Liver (tissue), 9 donors: ENCODE measurements around the gene ADK. TPM values are rescaled to one million over a fixed set of nuclear protein-coding genes. Genes with fewer than 3 reads are reported as not detected.

Experiments used
- DNase-seq: peaks from one replicate; pipeline ENCODE4 v3.0.0-alpha.2; 2017; ENCODE audit warnings: low spot score
- H3K27ac ChIP-seq, 2 donors: one replicate each; pipeline ENCODE4 v1.7.0; 2013; ENCODE audit warnings: inconsistent platforms in 2 of 2, low read length in 2 of 2, control low read depth in 1 of 2, low read depth in 1 of 2, mild to moderate bottlenecking in 1 of 2
- H3K27me3 ChIP-seq, 4 donors: one replicate each; pipeline versions ENCODE4 v1.6.1 to v1.7.0; 2013; ENCODE audit warnings: low read length in 3 of 4, inconsistent platforms in 1 of 4, mild to moderate bottlenecking in 1 of 4, moderate library complexity in 1 of 4; ENCODE audit not compliant: control insufficient read depth in 4 of 4, insufficient read depth in 4 of 4
- H3K36me3 ChIP-seq, 4 donors: one replicate each; pipeline versions ENCODE4 v1.6.1 to v1.7.0; 2013; ENCODE audit warnings: low read length in 3 of 4, mild to moderate bottlenecking in 3 of 4, low read depth in 1 of 4, moderate library complexity in 1 of 4; ENCODE audit not compliant: control insufficient read depth in 4 of 4, insufficient read depth in 3 of 4
- H3K4me1 ChIP-seq, 4 donors: one replicate each; pipeline versions ENCODE4 v1.6.1 to v1.7.0; 2013; ENCODE audit warnings: low read length in 3 of 4, mild to moderate bottlenecking in 3 of 4, moderate library complexity in 1 of 4; ENCODE audit not compliant: control insufficient read depth in 4 of 4, insufficient read depth in 4 of 4
- H3K4me3 ChIP-seq, 3 donors: one replicate each; pipeline versions ENCODE4 v1.6.1 to v1.7.0; 2013; ENCODE audit warnings: low read length in 3 of 3, control low read depth in 1 of 3, low read depth in 1 of 3, mild to moderate bottlenecking in 1 of 3
- H3K9ac ChIP-seq, 2 donors: one replicate each; pipeline ENCODE4 v1.7.0; 2013; ENCODE audit warnings: low read length in 2 of 2, mild to moderate bottlenecking in 2 of 2, moderate library complexity in 2 of 2, control low read depth in 1 of 2, low read depth in 1 of 2
- H3K9me3 ChIP-seq, 4 donors: one replicate each; pipeline versions ENCODE4 v1.6.1 to v1.7.0; 2013; ENCODE audit warnings: low read length in 3 of 4; ENCODE audit not compliant: control insufficient read depth in 4 of 4
- ATF3 ChIP-seq: IDR thresholded peaks from 2 replicates; pipeline ENCODE4 v1.6.1; 2016; ENCODE audit warnings: antibody characterized with exemption
- FOXA1 ChIP-seq: IDR thresholded peaks from 2 replicates; pipeline ENCODE4 v1.6.1; 2016; ENCODE audit warnings: antibody characterized with exemption
- FOXA2 ChIP-seq: IDR thresholded peaks from 2 replicates; pipeline ENCODE4 v1.6.1; 2016; ENCODE audit warnings: antibody characterized with exemption
- GABPA ChIP-seq, 2 donors: IDR thresholded peaks in 1 of 2; conservative IDR thresholded peaks in 1 of 2; 2 replicates each; pipeline ENCODE4 v1.6.1; 2016; ENCODE audit warnings: antibody characterized with exemption in 2 of 2, mild to moderate bottlenecking in 1 of 2, moderate library complexity in 1 of 2
- HNF4G ChIP-seq: IDR thresholded peaks from 2 replicates; pipeline ENCODE4 v1.6.1; 2016; ENCODE audit warnings: antibody characterized with exemption
- JUND ChIP-seq, 2 donors: IDR thresholded peaks; 2 replicates each; pipeline ENCODE4 v1.6.1; 2016; ENCODE audit warnings: antibody characterized with exemption in 2 of 2
- NR2F2 ChIP-seq: IDR thresholded peaks from 2 replicates; pipeline ENCODE4 v1.6.1; 2016; ENCODE audit warnings: antibody characterized with exemption
- RAD21 ChIP-seq, 2 donors: IDR thresholded peaks; 2 replicates each; pipeline ENCODE4 v1.6.1; 2016; ENCODE audit warnings: antibody characterized with exemption in 2 of 2, mild to moderate bottlenecking in 2 of 2
- REST ChIP-seq: IDR thresholded peaks from 2 replicates; pipeline ENCODE4 v1.6.1; 2016; ENCODE audit warnings: antibody characterized with exemption, mild to moderate bottlenecking
- RXRA ChIP-seq, 2 donors: IDR thresholded peaks; 2 replicates each; pipeline ENCODE4 v1.6.1; 2017 to 2018; ENCODE audit warnings: antibody characterized with exemption in 2 of 2, mild to moderate bottlenecking in 1 of 2
- SP1 ChIP-seq: IDR thresholded peaks from 2 replicates; pipeline ENCODE4 v1.6.1; 2018; ENCODE audit warnings: antibody characterized with exemption, mild to moderate bottlenecking
- TAF1 ChIP-seq: conservative IDR thresholded peaks from 2 replicates; pipeline ENCODE4 v1.6.1; 2016; ENCODE audit warnings: antibody characterized with exemption, mild to moderate bottlenecking
- YY1 ChIP-seq: IDR thresholded peaks from 2 replicates; pipeline ENCODE4 v1.6.1; 2016; ENCODE audit warnings: antibody characterized with exemption, mild to moderate bottlenecking
- WGBS: extraction: QIAGEN DNeasy Blood & Tissue Kit; methylation state at CpG from one replicate; pipeline ENCODE4 v1.1.7; 2013; 5-methylcytosine and 5-hydroxymethylcytosine counted together
- polyA plus RNA-seq, 2 donors: library from polyadenylated mRNA; stranded (reverse) in 1 of 2; unstranded in 1 of 2; fragments of 200-250 nt in 1 of 2; fragments of >200 nt in 1 of 2; fragmentation: Nextera tagmentation in 1 of 2; extraction: Ambion mirVana in 1 of 2; gene quantifications; one replicate each; pipeline versions ENCODE4 v1.2.1 to v1.2.3, GENCODE V29; 2013 to 2015
- total RNA-seq, 2 donors: library from RNA; depleted of rRNA; stranded (reverse); fragments of >200 nt; gene quantifications; one replicate each; pipeline ENCODE4 v1.2.3, GENCODE V29; 2014
- TF ChIP-seq, protein P1 (sequence below): IDR thresholded peaks from 2 replicates; pipeline ENCODE4 v1.6.1; 2016; ENCODE audit warnings: antibody characterized with exemption
- TF ChIP-seq, protein P2 (sequence below): fragments of 150-350 bp; IDR thresholded peaks from 2 replicates; pipeline ENCODE4 v1.5.1; 2017; ENCODE audit warnings: improper control_type of control experiment, low read depth, low read length; ENCODE audit not compliant: missing input control
- TF ChIP-seq, protein P3 (sequence below): IDR thresholded peaks from 2 replicates; pipeline ENCODE4 v1.6.1; 2016; ENCODE audit warnings: antibody characterized with exemption
- donor health status: healthy.
- donor health status: healthy.
- donor health status: healthy.
- donor health status: healthy.
- donor health status: healthy.

ADK gene
- total and polyA plus RNA-seq, 4 donors, result 18.0 to 110 (median 65.5) TPM

GRCh38 chr10:74596713-74597112, 445.7 kb downstream of the ADK start:
- H3K27ac ChIP-seq, result no peak overlapping the region
- H3K27me3 ChIP-seq, result no peaks in the 10 kb centered on the region
- DNase-seq, result no peak
- H3K4me3 ChIP-seq, result no peak overlapping the region
- TF ChIP-seq RAD21 (IDR thresholded peaks at IDR 0.05), result no peak
- TF ChIP-seq JUND (IDR thresholded peaks at IDR 0.05), result no peak
- TF ChIP-seq RXRA (IDR thresholded peaks at IDR 0.05), result no peak
- TF ChIP-seq FOXA2, result no peak
- TF ChIP-seq HNF4G, result no peak
- TF ChIP-seq, protein P1, sequence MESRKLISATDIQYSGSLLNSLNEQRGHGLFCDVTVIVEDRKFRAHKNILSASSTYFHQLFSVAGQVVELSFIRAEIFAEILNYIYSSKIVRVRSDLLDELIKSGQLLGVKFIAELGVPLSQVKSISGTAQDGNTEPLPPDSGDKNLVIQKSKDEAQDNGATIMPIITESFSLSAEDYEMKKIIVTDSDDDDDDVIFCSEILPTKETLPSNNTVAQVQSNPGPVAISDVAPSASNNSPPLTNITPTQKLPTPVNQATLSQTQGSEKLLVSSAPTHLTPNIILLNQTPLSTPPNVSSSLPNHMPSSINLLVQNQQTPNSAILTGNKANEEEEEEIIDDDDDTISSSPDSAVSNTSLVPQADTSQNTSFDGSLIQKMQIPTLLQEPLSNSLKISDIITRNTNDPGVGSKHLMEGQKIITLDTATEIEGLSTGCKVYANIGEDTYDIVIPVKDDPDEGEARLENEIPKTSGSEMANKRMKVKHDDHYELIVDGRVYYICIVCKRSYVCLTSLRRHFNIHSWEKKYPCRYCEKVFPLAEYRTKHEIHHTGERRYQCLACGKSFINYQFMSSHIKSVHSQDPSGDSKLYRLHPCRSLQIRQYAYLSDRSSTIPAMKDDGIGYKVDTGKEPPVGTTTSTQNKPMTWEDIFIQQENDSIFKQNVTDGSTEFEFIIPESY, result no peak
- no peak for TF ChIP-seq REST
- TF ChIP-seq ATF3, result no peak
- TF ChIP-seq NR2F2, result no peak
- TF ChIP-seq, protein P2, sequence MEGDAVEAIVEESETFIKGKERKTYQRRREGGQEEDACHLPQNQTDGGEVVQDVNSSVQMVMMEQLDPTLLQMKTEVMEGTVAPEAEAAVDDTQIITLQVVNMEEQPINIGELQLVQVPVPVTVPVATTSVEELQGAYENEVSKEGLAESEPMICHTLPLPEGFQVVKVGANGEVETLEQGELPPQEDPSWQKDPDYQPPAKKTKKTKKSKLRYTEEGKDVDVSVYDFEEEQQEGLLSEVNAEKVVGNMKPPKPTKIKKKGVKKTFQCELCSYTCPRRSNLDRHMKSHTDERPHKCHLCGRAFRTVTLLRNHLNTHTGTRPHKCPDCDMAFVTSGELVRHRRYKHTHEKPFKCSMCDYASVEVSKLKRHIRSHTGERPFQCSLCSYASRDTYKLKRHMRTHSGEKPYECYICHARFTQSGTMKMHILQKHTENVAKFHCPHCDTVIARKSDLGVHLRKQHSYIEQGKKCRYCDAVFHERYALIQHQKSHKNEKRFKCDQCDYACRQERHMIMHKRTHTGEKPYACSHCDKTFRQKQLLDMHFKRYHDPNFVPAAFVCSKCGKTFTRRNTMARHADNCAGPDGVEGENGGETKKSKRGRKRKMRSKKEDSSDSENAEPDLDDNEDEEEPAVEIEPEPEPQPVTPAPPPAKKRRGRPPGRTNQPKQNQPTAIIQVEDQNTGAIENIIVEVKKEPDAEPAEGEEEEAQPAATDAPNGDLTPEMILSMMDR, result no peak
- no peak for TF ChIP-seq FOXA1
- TF ChIP-seq GABPA (IDR thresholded peaks at IDR 0.05 in 1 of 2, conservative IDR thresholded peaks at IDR 0.05 in 1 of 2), result no peak
- no peak for TF ChIP-seq TAF1
- peaks cover 0 to 11% (median 7%) of the 10 kb centered on the region in 4 donors for H3K4me1 ChIP-seq
- no peaks in the 10 kb centered on the region for H3K36me3 ChIP-seq
- WGBS, result 98% methylated on average over 7 of the region's 7 CpGs
- H3K9me3 ChIP-seq, result no peaks in the 10 kb centered on the region
- H3K9ac ChIP-seq, result no peak overlapping the region

DNA sequence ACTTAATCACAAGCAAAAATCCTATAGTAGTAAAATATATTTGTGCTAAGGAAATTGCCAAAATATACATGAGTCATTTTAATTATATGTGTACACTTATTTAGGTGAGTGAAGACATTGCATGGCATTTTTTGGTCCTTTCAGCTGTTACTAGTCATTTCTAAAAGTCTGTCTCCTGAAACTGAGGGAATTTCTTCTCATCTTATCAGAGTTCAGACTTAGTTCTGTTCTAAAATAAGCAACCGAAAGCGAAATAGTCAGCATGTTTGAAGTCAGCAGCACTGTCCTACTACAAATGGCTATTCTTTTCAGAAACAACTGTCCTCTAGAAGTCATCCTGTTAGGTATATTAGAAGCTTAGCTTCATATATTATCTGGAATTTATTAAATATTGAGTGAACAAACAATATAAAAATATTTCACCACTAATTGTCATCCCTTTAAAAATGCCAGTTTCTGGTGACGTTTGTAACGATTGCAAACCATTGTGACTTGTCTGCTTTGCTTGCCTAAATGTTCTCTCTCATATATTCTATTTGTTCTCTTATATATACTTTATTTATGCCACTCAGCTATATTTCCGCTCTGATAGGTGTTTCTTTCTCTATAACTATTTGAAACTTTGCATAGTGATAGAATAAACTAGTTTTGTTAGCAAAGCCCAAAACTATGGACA, 448.0 kb downstream of the ADK start:
- Histone ChIP-seq H3K9me3 (no peaks in the 10 kb centered on the region), H3K27ac (peak overlapping the region; percentile 51 to 68), H3K9ac (peak overlapping the region in 1 of 2 donors; percentile 66), H3K27me3 (no peaks in the 10 kb centered on the region), H3K4me1 (peaks cover 0 to 5% (median 2%) of the 10 kb centered on the region in 4 donors), H3K36me3 (peaks cover 0 to 5% (median 0%) of the 10 kb centered on the region in 4 donors), H3K4me3 (peak overlapping the region in 1 of 3 donors; percentile 33)
- 47% methylated on average over 5 of the region's 5 CpGs for WGBS
- no peak for DNase-seq
- TF ChIP-seq ATF3 (no peak), YY1 (peak; percentile 53), SP1 (peak; percentile 28), TAF1 (no peak), HNF4G (no peak), RXRA (IDR thresholded peaks at IDR 0.05) (peak in 1 of 2 donors; percentile 18)
- TF ChIP-seq, protein P3, sequence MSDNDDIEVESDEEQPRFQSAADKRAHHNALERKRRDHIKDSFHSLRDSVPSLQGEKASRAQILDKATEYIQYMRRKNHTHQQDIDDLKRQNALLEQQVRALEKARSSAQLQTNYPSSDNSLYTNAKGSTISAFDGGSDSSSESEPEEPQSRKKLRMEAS, result peak; percentile 14
